ENCODE results near the gene KCNJ16.

DNA sequence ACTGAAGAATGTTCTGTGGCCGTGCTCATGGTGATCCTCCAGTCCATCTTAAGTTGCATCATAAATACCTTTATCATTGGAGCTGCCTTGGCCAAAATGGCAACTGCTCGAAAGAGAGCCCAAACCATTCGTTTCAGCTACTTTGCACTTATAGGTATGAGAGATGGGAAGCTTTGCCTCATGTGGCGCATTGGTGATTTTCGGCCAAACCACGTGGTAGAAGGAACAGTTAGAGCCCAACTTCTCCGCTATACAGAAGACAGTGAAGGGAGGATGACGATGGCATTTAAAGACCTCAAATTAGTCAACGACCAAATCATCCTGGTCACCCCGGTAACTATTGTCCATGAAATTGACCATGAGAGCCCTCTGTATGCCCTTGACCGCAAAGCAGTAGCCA is 57.5 kb downstream of the KCNJ16 start:
- TF ChIP-seq EZH2 (IDR thresholded peaks at IDR 0.05; ENCODE audit: insufficient read depth, poor library complexity, severe bottlenecking), result no peak
- TF ChIP-seq EZH2phosphoT487 (IDR thresholded peaks at IDR 0.05; ENCODE audit: insufficient read depth, low read depth), result no peak
